Psoas muscle (tissue), 8 donors: Measurements from ENCODE around the gene VSIG10L2. TPM values are rescaled to one million over a fixed set of nuclear protein-coding genes. Genes with fewer than 3 reads are reported as not detected.

Experiments
- ATAC-seq, 4 donors: fragments of 200-7000 bp; cut with Tn5 transposase; one replicate each; pipeline ENCODE4 v1.9.1; 2020; ENCODE audit warnings: moderate library complexity in 3 of 4, mild to moderate bottlenecking in 2 of 4
- DNase-seq, 2 donors: peaks; one replicate each; pipeline ENCODE4 v3.0.0-alpha.2; 2020
- H3K27ac ChIP-seq: fragments of 200-600 bp; one replicate; pipeline ENCODE4 v1.8.0; 2022
- H3K27me3 ChIP-seq, 3 donors: fragments of 200-600 bp in 1 of 3; one replicate each; pipeline versions ENCODE4 v1.6.1 to v1.8.0; 2013 to 2022; ENCODE audit warnings: low read length in 2 of 3, mild to moderate bottlenecking in 2 of 3, moderate library complexity in 1 of 3; ENCODE audit not compliant: insufficient read depth in 3 of 3
- H3K36me3 ChIP-seq, 2 donors: fragments of 200-600 bp in 1 of 2; one replicate each; pipeline versions ENCODE4 v1.6.1 to v1.8.0; 2013 to 2022; ENCODE audit warnings: low read depth in 1 of 2, mild to moderate bottlenecking in 1 of 2, moderate library complexity in 1 of 2; ENCODE audit not compliant: insufficient read depth in 1 of 2
- H3K4me1 ChIP-seq: fragments of 200-600 bp; one replicate; pipeline ENCODE4 v1.8.0; 2022
- H3K4me3 ChIP-seq: fragments of 200-600 bp; one replicate; pipeline ENCODE4 v1.8.0; 2022; ENCODE audit warnings: mild to moderate bottlenecking
- H3K9me3 ChIP-seq: fragments of 200-600 bp; one replicate; pipeline ENCODE4 v1.8.0; 2022
- CTCF ChIP-seq: fragments of 200-600 bp; IDR thresholded peaks from one replicate; pipeline ENCODE4 v1.8.0; 2022; ENCODE audit warnings: antibody characterized with exemption
- WGBS, 3 donors: extraction: QIAGEN DNeasy Blood & Tissue Kit; methylation state at CpG; one replicate each; pipeline versions ENCODE4 v1.1.6 to v1.1.7; 2013; 5-methylcytosine and 5-hydroxymethylcytosine counted together
- intact Hi-C, 2 donors: fragments of 100-400 bp; cut with DNase I; formaldehyde crosslinking; loops; one replicate each; pipeline versions ENCODE4 v1.11.0 to v1.14.2; 2022
- polyA plus RNA-seq, 3 donors: library from polyadenylated mRNA; stranded (reverse); fragments of 200-250 nt; gene quantifications; one replicate each; pipeline ENCODE4 v1.2.3, GENCODE V29; 2013
- total RNA-seq, 4 donors: library from RNA; stranded (reverse); fragmentation: NEBNext Ultra II Directional in 2 of 4; extraction: Animal tissue kit (Norgen Biotek cat#: 25700) in 2 of 4; gene quantifications; one replicate each; pipeline versions ENCODE4 v1.2.1 to v1.2.4, GENCODE V29; 2021 to 2023
- donor health status: healthy with polysubstance abuse.
- donor health status: DM: no; HTN: no; CAD: no; lungs with moderate emphysema.
- donor health status: Bipolar disorder and iron deficiency.
- donor health status: healthy.
- donor health status: DM: yes; HTN: yes; CAD: no.
- donor health status: DM: no; HTN: no; CAD: no.
- donor health status: DM: no; HTN: no; CAD: no.
- donor health status: DM: yes; HTN: yes; CAD: no.

VSIG10L2 gene
- total and polyA plus RNA-seq, 7 donors = 0.21 TPM; not detected in 6

DNA sequence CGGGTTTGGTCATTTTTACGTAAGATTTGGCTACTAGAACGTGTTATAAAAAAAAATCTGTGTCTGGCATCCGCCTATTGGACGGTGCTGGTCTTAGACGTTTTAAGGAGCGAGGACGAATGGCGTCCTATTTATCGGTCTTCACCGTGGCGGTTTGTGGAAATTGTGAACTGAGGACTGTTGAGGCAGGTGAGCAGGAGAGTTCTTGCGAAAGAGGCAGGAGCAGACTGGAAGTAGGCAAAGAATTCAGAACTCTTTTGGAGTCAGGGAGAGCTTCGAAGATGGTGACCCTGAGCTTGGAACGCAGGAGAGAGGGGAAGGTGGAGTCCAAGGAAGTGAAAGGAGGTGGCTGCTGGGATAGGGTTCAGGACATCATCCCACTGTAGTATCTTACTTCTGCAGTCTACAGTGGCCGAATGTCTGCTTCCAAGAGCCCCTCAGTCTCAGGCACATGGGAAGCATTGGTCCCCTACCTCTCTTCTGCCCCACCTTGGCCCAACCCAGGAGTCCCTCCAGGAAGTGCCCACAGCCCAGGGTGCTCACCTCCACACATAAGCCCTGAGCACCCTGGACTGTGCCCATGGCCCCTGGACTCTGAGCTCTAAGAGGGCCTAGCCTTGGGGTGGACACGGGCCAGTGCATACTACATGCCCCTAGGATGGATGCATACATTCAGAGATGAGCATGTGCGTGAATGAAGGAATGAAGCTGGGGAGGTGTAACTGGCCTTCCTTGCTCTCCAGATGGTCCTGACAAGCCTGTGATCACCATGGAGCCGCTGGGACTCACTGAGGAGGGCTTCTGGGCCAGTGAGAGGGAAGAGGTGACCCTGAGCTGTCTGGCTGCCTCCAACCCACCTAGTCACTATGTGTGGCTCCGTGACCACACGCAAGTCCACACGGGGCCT, 3.7 kb downstream of the VSIG10L2 start:
- no peak for ATAC-seq
- Histone ChIP-seq H3K4me1 (no peaks in the 10 kb centered on the region), H3K9me3 (no peaks in the 10 kb centered on the region), H3K4me3 (no peak overlapping the region), H3K27ac (no peak overlapping the region), H3K36me3 (no peaks in the 10 kb centered on the region), H3K27me3 (no peaks in the 10 kb centered on the region)
- TF ChIP-seq CTCF = no peak
- DNase-seq = no peak
- 91 to 95% (median 92%) methylated on average over 22 of the region's 22 CpGs for WGBS, 3 donors
- intact Hi-C loops = loop anchor here in 1 of 2 donors (10.0 kb wide), 2 partner anchors 115 to 165 kb away; partner anchors contain the start of gene CDON

GRCh38 chr11:125950178-125950490, 4.3 kb downstream of the VSIG10L2 start:
- H3K27me3 ChIP-seq = no peaks in the 10 kb centered on the region
- no peak for DNase-seq
- intact Hi-C loops = no loop called here

DNA sequence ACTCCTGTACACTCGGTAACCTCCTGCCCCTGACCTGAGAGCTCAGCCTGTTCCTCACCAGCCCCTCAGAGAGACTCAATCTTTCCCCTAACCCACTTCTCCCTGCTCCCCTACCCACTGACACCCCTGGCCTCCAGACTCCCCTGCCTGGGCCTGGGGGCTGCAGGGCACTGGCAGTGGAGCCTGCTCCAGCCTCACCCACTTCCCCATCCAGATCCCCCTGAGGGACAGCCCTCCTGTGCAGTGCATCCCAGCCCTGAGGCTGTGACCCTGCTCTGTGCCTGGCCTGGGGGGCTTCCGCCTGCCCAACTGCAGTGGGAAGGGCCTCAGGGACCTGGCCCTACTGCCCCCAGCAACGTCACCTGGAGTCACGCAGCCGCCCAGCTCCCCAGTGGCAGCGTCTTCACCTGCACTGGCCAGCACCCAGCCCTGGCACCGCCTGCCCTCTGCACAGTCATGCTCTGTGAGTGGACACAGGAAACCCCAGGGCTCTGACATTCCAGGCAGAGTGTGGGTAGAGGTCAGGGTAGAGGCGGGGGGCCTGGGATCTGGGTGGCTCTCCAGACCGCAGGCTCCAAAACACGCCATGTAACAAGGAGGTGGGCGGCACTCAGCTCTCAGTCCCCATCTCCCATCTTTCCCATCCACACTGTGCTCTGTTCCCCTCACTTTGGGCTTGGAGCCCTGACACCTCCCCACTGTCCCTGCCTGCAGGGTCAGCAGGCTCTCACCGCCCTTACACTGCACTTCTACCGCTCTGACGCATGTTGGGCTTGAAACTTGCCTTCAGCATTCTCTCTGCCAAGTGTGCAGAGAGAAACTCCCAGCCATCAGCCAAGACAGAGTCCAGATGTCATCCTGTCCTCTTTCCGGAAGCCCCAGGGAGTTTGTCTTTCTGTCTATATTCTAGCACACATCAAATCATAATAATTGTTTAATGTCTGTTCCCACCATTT, 5.1 kb downstream of the VSIG10L2 start:
- Histone ChIP-seq H3K4me3 (no peak overlapping the region), H3K9me3 (no peaks in the 10 kb centered on the region), H3K4me1 (no peaks in the 10 kb centered on the region), H3K27ac (no peak overlapping the region), H3K27me3 (no peaks in the 10 kb centered on the region), H3K36me3 (no peaks in the 10 kb centered on the region)
- intact Hi-C loops = no loop called here
- WGBS, 3 donors = 52 to 60% (median 57%) methylated on average over 11 to 15 of the region's 15 CpGs
- DNase-seq = peak; percentile 41 to 64
- peak; percentile 33 to 62 (median 42) for ATAC-seq
- no peak for TF ChIP-seq CTCF

More at GRCh38 chr11:125950178-125950490, 4.3 kb downstream of the VSIG10L2 start:
- H3K36me3 ChIP-seq = no peaks in the 10 kb centered on the region
- H3K4me1 ChIP-seq = no peaks in the 10 kb centered on the region
- ATAC-seq = no peak
- WGBS, 3 donors = 93 to 95% (median 95%) methylated on average over 11 of the region's 11 CpGs
- H3K4me3 ChIP-seq = no peak overlapping the region
- no peak for TF ChIP-seq CTCF
- H3K9me3 ChIP-seq = no peaks in the 10 kb centered on the region
- H3K27ac ChIP-seq = no peak overlapping the region

DNA sequence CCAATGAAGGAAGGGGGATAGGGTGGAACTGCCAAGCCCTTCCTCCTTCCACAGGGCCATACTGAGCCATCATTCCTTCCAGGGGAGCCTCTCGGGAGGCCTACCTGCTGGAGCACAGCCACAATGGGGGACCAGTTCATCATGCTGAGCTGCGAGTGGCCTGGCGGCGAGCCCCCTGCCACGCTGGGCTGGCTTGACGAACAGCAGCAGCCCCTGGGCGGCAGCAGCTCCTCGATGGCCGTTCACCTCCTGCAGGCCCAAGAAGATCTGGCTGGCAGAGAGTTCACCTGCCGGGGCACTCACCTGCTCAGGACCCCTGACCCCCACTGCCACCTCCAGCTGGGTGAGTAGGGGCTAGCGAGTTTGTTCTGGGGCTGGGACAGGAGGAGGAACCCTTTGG, 5.9 kb downstream of the VSIG10L2 start:
- TF ChIP-seq CTCF = no peak
- no peak for ATAC-seq
- no peak overlapping the region for H3K27ac ChIP-seq
- no peaks in the 10 kb centered on the region for H3K36me3 ChIP-seq
- no peaks in the 10 kb centered on the region for H3K9me3 ChIP-seq
- H3K27me3 ChIP-seq = no peaks in the 10 kb centered on the region
- no peaks in the 10 kb centered on the region for H3K4me1 ChIP-seq
- intact Hi-C loops = no loop called here
- WGBS, 3 donors = 60 to 63% (median 62%) methylated on average over 9 to 11 of the region's 11 CpGs
- DNase-seq = no peak
- H3K4me3 ChIP-seq = no peak overlapping the region
